ENCODE measurements around the gene HSPA4. TPM values are rescaled to one million over a fixed set of nuclear protein-coding genes. Genes with fewer than 3 reads are reported as not detected.
A peak's percentile ranks its signal among the peaks of the same experiment; 100 is the strongest.

Gene HSPA4
- total and polyA plus RNA-seq, 12 donors: 48.0 to 207 (median 96.8) TPM

DNA sequence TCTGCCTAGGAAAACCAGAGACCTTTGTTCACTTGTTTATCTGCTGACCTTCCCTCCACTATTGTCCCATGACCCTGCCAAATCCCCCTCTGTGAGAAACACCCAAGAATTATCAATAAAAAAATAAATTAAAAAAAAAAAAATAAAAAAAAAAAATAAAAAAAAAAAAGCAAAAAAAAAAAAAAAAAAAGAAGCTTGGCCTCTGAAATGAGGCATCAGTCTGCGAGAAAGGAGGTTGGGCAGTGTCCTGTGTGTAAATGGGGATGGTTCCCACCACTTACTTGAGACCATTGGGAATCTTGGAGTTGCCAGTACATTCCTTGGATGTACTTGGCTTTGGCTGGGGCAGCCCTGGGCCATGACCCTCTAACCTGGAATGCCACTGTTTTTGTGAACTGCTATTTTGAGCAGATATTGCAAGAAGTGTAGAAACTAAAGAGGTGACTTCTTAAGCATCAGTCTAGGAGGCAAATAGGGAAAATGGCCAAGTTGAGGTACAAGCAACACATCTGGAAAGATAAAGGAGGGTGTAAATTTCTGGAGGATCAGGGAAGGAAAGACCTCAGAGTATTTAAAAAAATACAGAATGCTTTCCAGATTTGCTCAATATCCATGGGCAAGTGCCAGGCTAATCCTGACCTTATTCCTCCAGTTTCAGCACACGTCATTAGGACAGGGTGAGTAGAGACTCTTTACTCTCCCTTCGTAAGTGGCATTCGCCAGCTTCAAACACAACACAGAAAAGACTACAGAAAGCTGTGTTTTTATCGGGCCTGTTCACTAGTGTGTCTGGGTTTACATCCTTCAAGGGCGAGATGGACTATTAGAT, 58.1 kb downstream of the HSPA4 start:
- peak in 4 of 7 donors; percentile 32 to 60 (median 44) for DNase-seq
- peaks cover 0 to 10% of the 10 kb centered on the region in 2 donors for H3K36me3 ChIP-seq (replicated peaks in 1 of 2)
- intact Hi-C loops (cut with DNase I): loop anchor here (5.0 to 10.0 kb wide), 5 partner anchors 135 to 825 kb away; no protein-coding TSS in a partner anchor
- H3K27me3 ChIP-seq: no peaks in the 10 kb centered on the region
- TF ChIP-seq CTCF (IDR thresholded peaks at IDR 0.05) (no peak), POLR2A (IDR thresholded peaks at IDR 0.05) (no peak)
- peak overlapping the region in 1 of 5 donors; percentile 14 for H3K27ac ChIP-seq
- no peak overlapping the region for H3K4me3 ChIP-seq
- WGBS, 4 donors: 58 to 66% (median 60%) methylated on average over 6 of the region's 6 CpGs
- peaks cover 0 to 14% of the 10 kb centered on the region in 2 donors for H3K4me1 ChIP-seq (replicated peaks in 1 of 2)
- no peaks in the 10 kb centered on the region for H3K9me3 ChIP-seq (replicated peaks in 1 of 3)

GRCh38 chr5:133110709-133111108, 58.9 kb downstream of the HSPA4 start:
- Histone ChIP-seq H3K27me3 (no peaks in the 10 kb centered on the region), H3K36me3 (replicated peaks in 1 of 2) (peaks cover 0 to 1% of the 10 kb centered on the region in 2 donors), H3K4me1 (replicated peaks in 1 of 2) (peaks cover 0 to 14% of the 10 kb centered on the region in 2 donors), H3K27ac (no peak overlapping the region), H3K4me3 (no peak overlapping the region), H3K9me3 (replicated peaks in 1 of 3) (no peaks in the 10 kb centered on the region)
- intact Hi-C loops (cut with DNase I): loop anchor here (5.0 to 10.0 kb wide), 5 partner anchors 134 to 824 kb away; no protein-coding TSS in a partner anchor
- no peak for DNase-seq
- TF ChIP-seq CTCF (IDR thresholded peaks at IDR 0.05) (no peak), POLR2A (IDR thresholded peaks at IDR 0.05) (no peak)
- 56 to 63% (median 61%) methylated on average over 6 of the region's 6 CpGs for WGBS, 4 donors

- no peaks in the 10 kb centered on the region for H3K27me3 ChIP-seq
- no peaks in the 10 kb centered on the region for H3K9me3 ChIP-seq (replicated peaks in 1 of 3)
- WGBS, 4 donors: 0 to 2% (median 1%) methylated on average over 6 to 9 of the region's 9 CpGs
- DNase-seq: peak; percentile 81 to 93 (median 89)
- H3K4me3 ChIP-seq: no peak overlapping the region
- intact Hi-C loops (cut with DNase I): loop anchor here (5.0 to 10.0 kb wide), 5 partner anchors 134 to 824 kb away; no protein-coding TSS in a partner anchor
- peak; percentile 85 to 93 (median 90) for TF ChIP-seq CTCF (IDR thresholded peaks at IDR 0.05)
- TF ChIP-seq POLR2A (IDR thresholded peaks at IDR 0.05): no peak
- no peaks in the 10 kb centered on the region for H3K36me3 ChIP-seq (replicated peaks in 1 of 2)
- H3K27ac ChIP-seq: no peak overlapping the region
- H3K4me1 ChIP-seq (replicated peaks in 1 of 2): peaks cover 0 to 14% of the 10 kb centered on the region in 2 donors
These were observed 59.5 kb downstream of the HSPA4 start for GRCh38 chr5:133111299-133111698.

GRCh38 chr5:133112026-133112660, 60.3 kb downstream of the HSPA4 start:
- DNase-seq: peak in 1 of 7 donors; percentile 44
- Histone ChIP-seq H3K27me3 (no peaks in the 10 kb centered on the region), H3K4me3 (no peak overlapping the region), H3K36me3 (replicated peaks in 1 of 2) (no peaks in the 10 kb centered on the region), H3K4me1 (replicated peaks in 1 of 2) (peaks cover 0 to 14% of the 10 kb centered on the region in 2 donors), H3K9me3 (replicated peaks in 1 of 3) (no peaks in the 10 kb centered on the region), H3K27ac (no peak overlapping the region)
- TF ChIP-seq POLR2A (IDR thresholded peaks at IDR 0.05) (no peak), CTCF (IDR thresholded peaks at IDR 0.05) (no peak)
- intact Hi-C loops (cut with DNase I): loop anchor here (5.0 to 10.0 kb wide), 5 partner anchors 133 to 823 kb away; no protein-coding TSS in a partner anchor
- WGBS, 4 donors: 77 to 87% (median 85%) methylated on average over 11 to 13 of the region's 13 CpGs

Data from adrenal gland (tissue), 12 donors.